Posterior vena cava (tissue), 2 donors: Measurements from ENCODE around the gene CCDC78. TPM values are rescaled to one million over a fixed set of nuclear protein-coding genes. Genes with fewer than 3 reads are reported as not detected.

Experiments
- DNase-seq: peaks from one replicate; pipeline ENCODE4 v3.0.0-alpha.2; 2020; ENCODE audit warnings: low spot score
- intact Hi-C, 2 donors: fragments of 100-400 bp; cut with DNase I; formaldehyde crosslinking; loops; one replicate each; pipeline versions ENCODE4 v1.14.1 to v1.14.2; 2022 to 2023
- total RNA-seq, 2 donors: library from RNA; stranded (reverse); fragmentation: NEBNext Ultra II Directional; extraction: Animal tissue kit (Norgen Biotek cat#: 25700); gene quantifications; one replicate each; pipeline ENCODE4 v1.2.1, GENCODE V29; 2021
- donor health status: DM: yes; HTN: yes; CAD: no.
- donor health status: DM: yes; HTN: yes; CAD: no.

Gene CCDC78
- total RNA-seq, 2 donors from 2014 or later = 0.52 to 1.0 TPM

- intact Hi-C loops = no loop called here
- no peak for DNase-seq
These were observed 2.9 kb upstream of the CCDC78 start for GRCh38 chr16:728890-729744.

DNA sequence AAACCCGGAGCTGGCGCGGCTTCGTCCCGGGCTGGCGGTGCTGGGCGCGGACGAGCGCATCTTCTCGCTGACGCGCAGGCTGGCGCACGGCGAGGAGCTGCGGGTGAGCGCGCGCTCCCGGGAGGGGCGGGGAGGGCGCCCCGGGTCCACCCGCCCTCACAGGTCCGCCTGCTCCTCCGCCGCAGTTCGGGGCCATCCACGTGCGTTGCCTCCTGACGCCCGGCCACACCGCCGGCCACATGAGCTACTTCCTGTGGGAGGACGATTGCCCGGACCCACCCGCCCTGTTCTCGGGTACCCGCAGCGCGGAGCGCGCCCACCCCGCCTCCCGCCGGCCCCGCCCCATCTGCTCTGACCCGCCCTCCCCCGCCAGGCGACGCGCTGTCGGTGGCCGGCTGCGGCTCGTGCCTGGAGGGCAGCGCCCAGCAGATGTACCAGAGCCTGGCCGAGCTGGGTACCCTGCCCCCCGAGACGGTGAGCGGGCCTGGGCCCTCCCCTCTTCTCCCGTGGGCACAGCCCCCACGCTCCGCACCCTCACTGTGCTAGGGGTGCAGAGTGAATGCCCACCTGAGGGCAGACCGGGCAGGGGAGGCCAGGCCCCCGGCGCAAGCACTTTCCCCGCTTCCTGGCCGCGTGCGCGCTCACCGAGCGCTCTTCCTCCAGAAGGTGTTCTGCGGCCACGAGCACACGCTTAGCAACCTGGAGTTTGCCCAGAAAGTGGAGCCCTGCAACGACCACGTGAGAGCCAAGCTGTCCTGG lies 2.1 kb upstream of the CCDC78 start:
- peak; percentile 91 for DNase-seq
- intact Hi-C loops = no loop called here

GRCh38 chr16:727291-727977 lies 1.2 kb upstream of the CCDC78 start:
- intact Hi-C loops = no loop called here

DNA sequence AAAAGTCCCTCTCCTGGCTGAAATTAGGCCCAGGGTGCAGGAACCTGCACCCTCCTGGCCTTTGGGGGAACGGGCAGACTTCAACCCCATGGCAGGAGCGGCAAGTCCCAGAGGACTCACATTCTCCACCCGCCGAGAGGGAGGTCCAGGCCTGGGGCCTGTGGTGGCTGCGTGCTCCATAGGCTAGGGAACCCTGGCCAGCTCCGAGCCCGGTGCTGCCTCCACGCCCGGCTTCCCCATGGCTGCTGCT lies 130 bp downstream of the CCDC78 start:
- intact Hi-C loops = no loop called here
- no peak for DNase-seq

More at GRCh38 chr16:727291-727977, 1.2 kb upstream of the CCDC78 start:
- no peak for DNase-seq

GRCh38 chr16:725463-726187 lies 618 bp downstream of the CCDC78 start:
- no peak for DNase-seq
- intact Hi-C loops = no loop called here

GRCh38 chr16:725041-725376 lies 1.2 kb downstream of the CCDC78 start:
- intact Hi-C loops = no loop called here
- DNase-seq = no peak

- intact Hi-C loops = no loop called here
These were observed 1.8 kb downstream of the CCDC78 start for GRCh38 chr16:724188-725040.

GRCh38 chr16:723695-724094 lies 2.5 kb downstream of the CCDC78 start:
- intact Hi-C loops = no loop called here
- no peak for DNase-seq

More at GRCh38 chr16:724188-725040, 1.8 kb downstream of the CCDC78 start:
- no peak for DNase-seq

DNA sequence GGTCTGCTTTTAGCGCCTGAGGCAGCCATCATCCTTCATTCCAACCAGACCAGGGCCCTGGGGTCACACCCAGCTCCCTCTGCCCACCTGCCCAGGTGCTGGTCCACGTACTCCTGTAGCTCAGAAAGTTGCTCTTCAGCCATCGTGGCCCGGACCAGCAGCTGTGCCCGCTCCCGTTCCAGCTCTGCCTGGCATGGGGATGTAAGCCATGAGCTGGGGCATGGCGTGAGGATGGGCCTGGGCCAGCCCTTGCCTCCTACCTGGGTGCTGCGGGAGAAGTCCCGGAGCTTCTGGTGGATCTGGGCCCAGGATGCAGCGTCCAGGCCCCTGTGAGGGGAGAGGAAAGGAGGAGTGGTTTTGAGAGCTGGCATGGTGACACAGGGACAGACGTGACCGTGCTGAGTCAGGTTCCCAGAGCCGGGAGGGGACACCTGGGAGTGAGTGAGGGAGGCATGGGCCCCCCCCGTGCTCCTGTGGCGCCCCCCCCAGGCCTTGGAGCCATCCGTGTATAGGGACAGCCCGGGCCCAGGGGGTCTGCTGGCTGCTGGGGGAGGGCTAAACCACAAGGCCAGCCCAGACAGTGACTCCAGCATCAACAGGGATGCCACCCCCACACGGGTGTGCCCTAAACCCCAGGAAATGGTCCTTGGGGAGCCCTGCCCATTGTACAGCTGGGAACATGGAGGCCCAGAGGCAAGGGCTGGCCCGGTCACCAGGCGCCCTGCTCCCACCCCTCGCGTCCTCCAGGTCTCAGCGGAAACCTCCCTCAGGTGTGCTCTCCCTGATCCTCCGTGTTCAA lies 3.2 kb downstream of the CCDC78 start:
- DNase-seq = no peak
- intact Hi-C loops = no loop called here

DNA sequence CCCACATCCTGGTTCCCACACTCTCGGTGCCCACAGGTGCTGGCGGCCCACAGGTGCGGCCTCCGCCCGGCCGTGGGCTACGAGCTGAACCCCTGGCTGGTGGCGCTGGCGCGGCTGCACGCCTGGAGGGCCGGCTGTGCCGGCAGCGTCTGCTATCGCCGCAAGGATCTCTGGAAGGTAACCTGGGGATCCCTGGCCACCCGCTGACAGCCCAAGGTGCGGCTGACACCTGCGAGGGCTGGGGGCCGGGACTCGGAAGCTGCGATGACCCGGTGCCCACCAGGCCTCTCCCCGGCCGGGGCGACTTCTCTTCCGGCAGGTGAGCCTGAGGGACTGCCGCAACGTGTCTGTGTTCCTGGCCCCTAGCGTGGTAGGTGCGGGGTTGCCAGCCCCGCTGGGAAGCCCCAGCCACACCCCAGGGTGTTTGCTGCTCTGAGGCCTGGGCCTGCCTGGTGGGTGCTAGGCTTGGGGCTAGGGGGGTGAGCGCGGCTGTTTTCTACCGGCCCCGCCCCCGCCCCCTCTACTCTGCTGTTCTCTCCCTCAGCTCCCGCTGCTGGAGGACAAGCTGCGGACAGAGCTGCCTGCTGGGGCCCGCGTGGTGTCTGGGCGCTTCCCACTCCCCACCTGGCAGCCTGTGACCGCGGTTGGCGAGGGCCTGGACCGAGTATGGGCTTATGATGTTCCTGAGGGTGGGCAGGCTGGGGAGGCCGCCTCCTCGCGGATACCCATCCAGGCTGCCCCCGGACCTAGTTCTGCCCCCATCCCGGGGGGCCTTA lies 4.3 kb downstream of the CCDC78 start:
- no peak for DNase-seq
- intact Hi-C loops = no loop called here

DNA sequence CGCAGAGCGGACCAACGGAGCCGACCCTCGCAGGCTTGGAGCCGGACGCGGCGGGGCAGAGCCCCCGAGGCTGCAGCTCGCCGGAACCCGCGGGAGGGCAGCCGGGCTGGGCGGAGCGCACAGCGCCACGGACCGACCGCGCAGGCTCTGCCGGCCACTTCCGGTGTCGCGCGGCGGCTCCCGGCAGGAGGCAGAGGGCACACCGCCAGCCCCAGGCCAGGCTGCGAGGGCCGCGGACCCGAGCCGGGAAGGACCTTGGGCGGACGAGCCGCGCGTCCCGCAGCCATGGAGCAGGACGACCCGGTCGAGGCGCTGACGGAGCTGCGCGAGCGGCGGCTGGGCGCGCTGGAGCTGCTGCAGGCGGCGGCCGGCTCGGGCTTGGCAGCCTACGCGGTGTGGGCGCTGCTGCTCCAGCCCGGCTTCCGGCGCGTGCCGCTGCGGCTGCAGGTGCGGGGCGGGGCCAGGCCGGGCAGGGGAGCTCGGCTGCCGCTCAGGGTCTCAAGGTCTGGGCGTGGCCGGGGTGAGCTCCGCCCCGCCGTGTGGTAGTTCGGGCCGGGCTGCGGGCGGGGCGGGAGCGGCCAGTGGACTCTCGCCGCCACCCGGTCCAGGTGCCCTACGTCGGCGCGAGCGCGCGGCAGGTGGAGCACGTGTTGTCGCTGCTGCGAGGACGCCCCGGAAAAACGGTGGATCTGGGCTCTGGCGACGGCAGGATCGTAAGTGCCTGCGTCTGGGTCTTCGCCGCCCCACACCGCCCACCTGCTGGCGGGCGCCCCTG lies 5.1 kb downstream of the CCDC78 start, which contains the start of gene ANTKMT:
Gene ANTKMT (plus strand): TSS at position 157 of the 775 bp plus-strand sequence. CDS start 129 bp downstream, at position 286.
- intact Hi-C loops = no loop called here
- DNase-seq = peak; percentile 91

DNA sequence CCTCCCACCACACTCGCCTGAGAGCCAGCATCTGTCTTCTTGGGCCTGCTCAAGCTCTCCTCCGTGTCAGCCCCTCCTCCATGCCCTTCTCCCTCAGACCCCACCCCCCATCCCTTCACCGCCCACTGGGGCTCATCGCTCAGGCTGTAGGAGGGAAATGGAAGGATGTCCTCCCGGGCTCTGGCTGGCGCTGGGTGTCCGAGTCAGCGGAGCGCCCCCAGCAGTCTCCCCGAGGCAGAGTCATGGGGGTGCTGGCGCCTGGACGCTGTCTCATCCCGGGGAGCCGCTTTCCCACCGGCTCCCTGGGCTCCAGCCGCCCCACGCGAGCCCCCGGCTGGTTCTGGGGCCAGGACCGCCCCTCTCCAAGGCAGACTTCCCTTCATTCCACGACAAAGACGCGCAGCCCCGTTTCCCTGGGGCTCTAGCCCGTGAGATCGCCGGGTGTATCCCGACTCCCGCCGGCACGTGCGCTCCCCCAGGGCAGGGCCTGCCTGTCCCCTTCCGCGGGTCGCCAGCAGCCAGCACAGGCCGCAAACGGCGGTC lies 5.7 kb downstream of the CCDC78 start:
- DNase-seq = no peak
- intact Hi-C loops = no loop called here

GRCh38 chr16:719815-720446 lies 6.3 kb downstream of the CCDC78 start:
- intact Hi-C loops = no loop called here

DNA sequence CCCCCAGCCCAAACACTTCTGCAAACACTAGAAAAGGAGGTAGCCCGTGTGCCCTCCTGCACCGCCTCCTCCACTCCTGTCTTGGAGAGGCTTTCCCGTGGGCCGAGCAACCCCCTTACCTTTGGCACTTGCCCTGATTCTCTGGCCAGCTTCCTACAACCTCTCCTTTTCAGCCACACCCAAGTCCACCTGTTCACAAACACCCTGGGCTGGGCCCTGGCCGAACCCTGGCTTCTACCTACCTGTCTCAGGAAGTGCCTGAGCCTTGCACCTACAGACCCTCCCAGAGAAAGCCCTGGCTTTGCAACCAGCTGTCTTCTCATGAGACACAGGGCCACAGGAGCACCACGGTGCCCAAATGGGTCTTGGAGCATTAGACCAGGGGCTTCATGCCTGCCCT lies 7.3 kb downstream of the CCDC78 start:
- intact Hi-C loops = no loop called here

More at GRCh38 chr16:719815-720446, 6.3 kb downstream of the CCDC78 start:
- DNase-seq = no peak

GRCh38 chr16:718389-718788 lies 7.9 kb downstream of the CCDC78 start:
- intact Hi-C loops = no loop called here

More for the DNA sequence above, 7.3 kb downstream of the CCDC78 start:
- no peak for DNase-seq

More at GRCh38 chr16:718389-718788, 7.9 kb downstream of the CCDC78 start:
- no peak for DNase-seq
